Liver (tissue), 9 donors: ENCODE data around the gene PMIS2. TPM values are rescaled to one million over a fixed set of nuclear protein-coding genes. Genes with fewer than 3 reads are reported as not detected.

Source experiments
- DNase-seq: peaks from one replicate; pipeline ENCODE4 v3.0.0-alpha.2; 2017; ENCODE audit warnings: low spot score
- H3K27ac ChIP-seq, 2 donors: one replicate each; pipeline ENCODE4 v1.7.0; 2013; ENCODE audit warnings: inconsistent platforms in 2 of 2, low read length in 2 of 2, control low read depth in 1 of 2, low read depth in 1 of 2, mild to moderate bottlenecking in 1 of 2
- H3K27me3 ChIP-seq, 4 donors: one replicate each; pipeline versions ENCODE4 v1.6.1 to v1.7.0; 2013; ENCODE audit warnings: low read length in 3 of 4, inconsistent platforms in 1 of 4, mild to moderate bottlenecking in 1 of 4, moderate library complexity in 1 of 4; ENCODE audit not compliant: control insufficient read depth in 4 of 4, insufficient read depth in 4 of 4
- H3K36me3 ChIP-seq, 4 donors: one replicate each; pipeline versions ENCODE4 v1.6.1 to v1.7.0; 2013; ENCODE audit warnings: low read length in 3 of 4, mild to moderate bottlenecking in 3 of 4, low read depth in 1 of 4, moderate library complexity in 1 of 4; ENCODE audit not compliant: control insufficient read depth in 4 of 4, insufficient read depth in 3 of 4
- H3K4me1 ChIP-seq, 4 donors: one replicate each; pipeline versions ENCODE4 v1.6.1 to v1.7.0; 2013; ENCODE audit warnings: low read length in 3 of 4, mild to moderate bottlenecking in 3 of 4, moderate library complexity in 1 of 4; ENCODE audit not compliant: control insufficient read depth in 4 of 4, insufficient read depth in 4 of 4
- H3K4me3 ChIP-seq, 3 donors: one replicate each; pipeline versions ENCODE4 v1.6.1 to v1.7.0; 2013; ENCODE audit warnings: low read length in 3 of 3, control low read depth in 1 of 3, low read depth in 1 of 3, mild to moderate bottlenecking in 1 of 3
- H3K9ac ChIP-seq, 2 donors: one replicate each; pipeline ENCODE4 v1.7.0; 2013; ENCODE audit warnings: low read length in 2 of 2, mild to moderate bottlenecking in 2 of 2, moderate library complexity in 2 of 2, control low read depth in 1 of 2, low read depth in 1 of 2
- H3K9me3 ChIP-seq, 4 donors: one replicate each; pipeline versions ENCODE4 v1.6.1 to v1.7.0; 2013; ENCODE audit warnings: low read length in 3 of 4; ENCODE audit not compliant: control insufficient read depth in 4 of 4
- EGR1 ChIP-seq, 2 donors: IDR thresholded peaks; 2 replicates each; pipeline ENCODE4 v1.6.1; 2016 to 2018; ENCODE audit warnings: antibody characterized with exemption in 2 of 2, low read depth in 2 of 2
- FOXA1 ChIP-seq: IDR thresholded peaks from 2 replicates; pipeline ENCODE4 v1.6.1; 2016; ENCODE audit warnings: antibody characterized with exemption
- FOXA2 ChIP-seq: IDR thresholded peaks from 2 replicates; pipeline ENCODE4 v1.6.1; 2016; ENCODE audit warnings: antibody characterized with exemption
- GABPA ChIP-seq, 2 donors: IDR thresholded peaks in 1 of 2; conservative IDR thresholded peaks in 1 of 2; 2 replicates each; pipeline ENCODE4 v1.6.1; 2016; ENCODE audit warnings: antibody characterized with exemption in 2 of 2, mild to moderate bottlenecking in 1 of 2, moderate library complexity in 1 of 2
- HNF4A ChIP-seq, 2 donors: conservative IDR thresholded peaks; 2 replicates each; pipeline ENCODE4 v1.6.1; 2016; ENCODE audit warnings: antibody characterized with exemption in 2 of 2, mild to moderate bottlenecking in 2 of 2
- HNF4G ChIP-seq: IDR thresholded peaks from 2 replicates; pipeline ENCODE4 v1.6.1; 2016; ENCODE audit warnings: antibody characterized with exemption
- JUND ChIP-seq, 2 donors: IDR thresholded peaks; 2 replicates each; pipeline ENCODE4 v1.6.1; 2016; ENCODE audit warnings: antibody characterized with exemption in 2 of 2
- NR2F2 ChIP-seq: IDR thresholded peaks from 2 replicates; pipeline ENCODE4 v1.6.1; 2016; ENCODE audit warnings: antibody characterized with exemption
- RAD21 ChIP-seq, 2 donors: IDR thresholded peaks; 2 replicates each; pipeline ENCODE4 v1.6.1; 2016; ENCODE audit warnings: antibody characterized with exemption in 2 of 2, mild to moderate bottlenecking in 2 of 2
- REST ChIP-seq: IDR thresholded peaks from 2 replicates; pipeline ENCODE4 v1.6.1; 2016; ENCODE audit warnings: antibody characterized with exemption, mild to moderate bottlenecking
- RXRA ChIP-seq, 2 donors: IDR thresholded peaks; 2 replicates each; pipeline ENCODE4 v1.6.1; 2017 to 2018; ENCODE audit warnings: antibody characterized with exemption in 2 of 2, mild to moderate bottlenecking in 1 of 2
- SP1 ChIP-seq: IDR thresholded peaks from 2 replicates; pipeline ENCODE4 v1.6.1; 2018; ENCODE audit warnings: antibody characterized with exemption, mild to moderate bottlenecking
- TAF1 ChIP-seq: conservative IDR thresholded peaks from 2 replicates; pipeline ENCODE4 v1.6.1; 2016; ENCODE audit warnings: antibody characterized with exemption, mild to moderate bottlenecking
- YY1 ChIP-seq: IDR thresholded peaks from 2 replicates; pipeline ENCODE4 v1.6.1; 2016; ENCODE audit warnings: antibody characterized with exemption, mild to moderate bottlenecking
- WGBS: extraction: QIAGEN DNeasy Blood & Tissue Kit; methylation state at CpG from one replicate; pipeline ENCODE4 v1.1.7; 2013; 5-methylcytosine and 5-hydroxymethylcytosine counted together
- polyA plus RNA-seq, 2 donors: library from polyadenylated mRNA; stranded (reverse) in 1 of 2; unstranded in 1 of 2; fragments of 200-250 nt in 1 of 2; fragments of >200 nt in 1 of 2; fragmentation: Nextera tagmentation in 1 of 2; extraction: Ambion mirVana in 1 of 2; gene quantifications; one replicate each; pipeline versions ENCODE4 v1.2.1 to v1.2.3, GENCODE V29; 2013 to 2015
- total RNA-seq, 2 donors: library from RNA; depleted of rRNA; stranded (reverse); fragments of >200 nt; gene quantifications; one replicate each; pipeline ENCODE4 v1.2.3, GENCODE V29; 2014
- TF ChIP-seq, protein P1 (sequence below): IDR thresholded peaks from 2 replicates; pipeline ENCODE4 v1.6.1; 2016; ENCODE audit warnings: antibody characterized with exemption
- TF ChIP-seq, protein P2 (sequence below): IDR thresholded peaks from 2 replicates; pipeline ENCODE4 v1.6.1; 2016; ENCODE audit warnings: antibody characterized with exemption
- TF ChIP-seq, protein P3 (sequence below): fragments of 150-350 bp; IDR thresholded peaks from 2 replicates; pipeline ENCODE4 v1.5.1; 2017; ENCODE audit warnings: improper control_type of control experiment, low read depth, low read length; ENCODE audit not compliant: missing input control
- TF ChIP-seq, protein P4 (sequence below): IDR thresholded peaks from 2 replicates; pipeline ENCODE4 v1.6.1; 2016; ENCODE audit warnings: antibody characterized with exemption
- donor health status: healthy.
- donor health status: healthy.
- donor health status: healthy.
- donor health status: healthy.
- donor health status: healthy.

The PMIS2 gene
- total and polyA plus RNA-seq, 4 donors = not detected

DNA sequence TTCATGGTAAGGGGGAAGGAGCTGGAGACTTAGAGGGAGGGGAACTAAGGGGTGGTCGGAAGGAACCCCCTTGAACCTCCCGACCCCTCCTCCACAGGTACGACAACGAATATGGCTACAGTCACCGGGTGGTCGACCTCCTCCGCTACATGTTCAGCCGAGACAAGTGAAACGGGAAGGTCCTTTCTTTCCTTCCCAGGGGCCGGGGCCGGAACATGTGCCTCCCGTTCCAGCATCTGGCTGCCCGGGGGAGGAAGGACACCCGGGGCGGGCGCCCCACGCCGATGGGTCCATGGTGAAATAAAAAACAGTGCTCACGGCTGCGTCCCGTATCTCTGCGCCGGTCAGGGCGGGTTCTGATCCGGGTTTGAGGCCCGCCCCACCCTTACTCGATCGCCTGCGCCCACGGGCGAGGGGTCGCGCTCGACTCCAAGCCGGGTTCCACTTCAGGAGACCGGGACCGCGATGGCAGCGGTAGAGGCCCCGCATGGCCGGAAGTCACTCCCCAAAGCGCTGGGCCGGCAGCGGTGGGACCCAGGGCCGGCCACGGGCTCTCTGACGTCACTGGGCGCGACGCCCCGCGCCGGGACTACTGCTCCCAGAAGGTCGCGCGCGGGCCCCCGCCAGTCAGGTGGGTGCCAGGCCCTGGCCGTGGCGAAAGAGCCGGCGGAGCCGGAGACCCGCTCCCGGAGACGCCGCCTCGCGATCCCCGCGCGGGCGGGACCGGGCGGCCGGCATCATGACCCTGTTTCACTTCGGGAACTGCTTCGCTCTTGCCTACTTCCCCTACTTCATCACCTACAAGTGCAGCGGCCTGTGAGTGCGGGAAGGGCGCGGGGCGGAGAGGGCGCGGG, 40.7 kb upstream of the PMIS2 start, which contains the start of gene TMEM147:
Gene TMEM147 (plus strand): TSS at position 626 of the 854 bp plus-strand sequence. CDS start 114 bp downstream, at position 740.
- TF ChIP-seq EGR1 (IDR thresholded peaks at IDR 0.05; ENCODE audit: low read depth in 2 of 2) = no peak
- peak in 1 of 2 donors; percentile 85 for TF ChIP-seq GABPA (IDR thresholded peaks at IDR 0.05 in 1 of 2, conservative IDR thresholded peaks at IDR 0.05 in 1 of 2)
- no peak for TF ChIP-seq JUND (IDR thresholded peaks at IDR 0.05)
- TF ChIP-seq SP1 = peak; percentile 13
- peak in 1 of 2 donors; percentile 5 for TF ChIP-seq RAD21 (IDR thresholded peaks at IDR 0.05)
- peak; percentile 77 for TF ChIP-seq YY1
- peaks cover 0 to 20% (median 14%) of the 10 kb centered on the region in 4 donors for H3K4me1 ChIP-seq
- H3K4me3 ChIP-seq = peak within 1 kb of the TSS; percentile 83 to 88 (median 85)
- H3K36me3 ChIP-seq = no peaks in the 10 kb centered on the region
- under 1% methylated on average over 85 of the region's 85 CpGs for WGBS
- no peaks in the 10 kb centered on the region for H3K9me3 ChIP-seq
- H3K9ac ChIP-seq = peak within 1 kb of the TSS; percentile 76 to 90
- H3K27me3 ChIP-seq = no peaks in the 10 kb centered on the region
- peak within 1 kb of the TSS; percentile 69 to 70 for H3K27ac ChIP-seq
- peak; percentile 86 for DNase-seq

GRCh38 chr19:35545855-35546381, 40.1 kb upstream of the PMIS2 start:
- TF ChIP-seq SP1 (no peak), RXRA (IDR thresholded peaks at IDR 0.05) (no peak), FOXA2 (no peak), HNF4A (conservative IDR thresholded peaks at IDR 0.05) (no peak), YY1 (no peak), RAD21 (IDR thresholded peaks at IDR 0.05) (no peak), REST (no peak), JUND (IDR thresholded peaks at IDR 0.05) (no peak), HNF4G (no peak), GABPA (IDR thresholded peaks at IDR 0.05 in 1 of 2, conservative IDR thresholded peaks at IDR 0.05 in 1 of 2) (no peak), TAF1 (no peak), FOXA1 (no peak), EGR1 (IDR thresholded peaks at IDR 0.05; ENCODE audit: low read depth in 2 of 2) (no peak), NR2F2 (no peak)
- TF ChIP-seq, protein P1, sequence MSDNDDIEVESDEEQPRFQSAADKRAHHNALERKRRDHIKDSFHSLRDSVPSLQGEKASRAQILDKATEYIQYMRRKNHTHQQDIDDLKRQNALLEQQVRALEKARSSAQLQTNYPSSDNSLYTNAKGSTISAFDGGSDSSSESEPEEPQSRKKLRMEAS = no peak
- TF ChIP-seq, protein P2, sequence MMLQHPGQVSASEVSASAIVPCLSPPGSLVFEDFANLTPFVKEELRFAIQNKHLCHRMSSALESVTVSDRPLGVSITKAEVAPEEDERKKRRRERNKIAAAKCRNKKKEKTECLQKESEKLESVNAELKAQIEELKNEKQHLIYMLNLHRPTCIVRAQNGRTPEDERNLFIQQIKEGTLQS = no peak
- TF ChIP-seq, protein P3, sequence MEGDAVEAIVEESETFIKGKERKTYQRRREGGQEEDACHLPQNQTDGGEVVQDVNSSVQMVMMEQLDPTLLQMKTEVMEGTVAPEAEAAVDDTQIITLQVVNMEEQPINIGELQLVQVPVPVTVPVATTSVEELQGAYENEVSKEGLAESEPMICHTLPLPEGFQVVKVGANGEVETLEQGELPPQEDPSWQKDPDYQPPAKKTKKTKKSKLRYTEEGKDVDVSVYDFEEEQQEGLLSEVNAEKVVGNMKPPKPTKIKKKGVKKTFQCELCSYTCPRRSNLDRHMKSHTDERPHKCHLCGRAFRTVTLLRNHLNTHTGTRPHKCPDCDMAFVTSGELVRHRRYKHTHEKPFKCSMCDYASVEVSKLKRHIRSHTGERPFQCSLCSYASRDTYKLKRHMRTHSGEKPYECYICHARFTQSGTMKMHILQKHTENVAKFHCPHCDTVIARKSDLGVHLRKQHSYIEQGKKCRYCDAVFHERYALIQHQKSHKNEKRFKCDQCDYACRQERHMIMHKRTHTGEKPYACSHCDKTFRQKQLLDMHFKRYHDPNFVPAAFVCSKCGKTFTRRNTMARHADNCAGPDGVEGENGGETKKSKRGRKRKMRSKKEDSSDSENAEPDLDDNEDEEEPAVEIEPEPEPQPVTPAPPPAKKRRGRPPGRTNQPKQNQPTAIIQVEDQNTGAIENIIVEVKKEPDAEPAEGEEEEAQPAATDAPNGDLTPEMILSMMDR = no peak
- TF ChIP-seq, protein P4, sequence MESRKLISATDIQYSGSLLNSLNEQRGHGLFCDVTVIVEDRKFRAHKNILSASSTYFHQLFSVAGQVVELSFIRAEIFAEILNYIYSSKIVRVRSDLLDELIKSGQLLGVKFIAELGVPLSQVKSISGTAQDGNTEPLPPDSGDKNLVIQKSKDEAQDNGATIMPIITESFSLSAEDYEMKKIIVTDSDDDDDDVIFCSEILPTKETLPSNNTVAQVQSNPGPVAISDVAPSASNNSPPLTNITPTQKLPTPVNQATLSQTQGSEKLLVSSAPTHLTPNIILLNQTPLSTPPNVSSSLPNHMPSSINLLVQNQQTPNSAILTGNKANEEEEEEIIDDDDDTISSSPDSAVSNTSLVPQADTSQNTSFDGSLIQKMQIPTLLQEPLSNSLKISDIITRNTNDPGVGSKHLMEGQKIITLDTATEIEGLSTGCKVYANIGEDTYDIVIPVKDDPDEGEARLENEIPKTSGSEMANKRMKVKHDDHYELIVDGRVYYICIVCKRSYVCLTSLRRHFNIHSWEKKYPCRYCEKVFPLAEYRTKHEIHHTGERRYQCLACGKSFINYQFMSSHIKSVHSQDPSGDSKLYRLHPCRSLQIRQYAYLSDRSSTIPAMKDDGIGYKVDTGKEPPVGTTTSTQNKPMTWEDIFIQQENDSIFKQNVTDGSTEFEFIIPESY = no peak
- Histone ChIP-seq H3K9me3 (no peaks in the 10 kb centered on the region), H3K36me3 (no peaks in the 10 kb centered on the region), H3K4me3 (peak overlapping the region; percentile 83 to 88 (median 85)), H3K27ac (peak overlapping the region; percentile 29 to 69), H3K9ac (peak overlapping the region; percentile 55 to 76), H3K27me3 (no peaks in the 10 kb centered on the region), H3K4me1 (peaks cover 0 to 20% (median 14%) of the 10 kb centered on the region in 4 donors)
- WGBS = 6% methylated on average over 27 of the region's 27 CpGs
- peak; percentile 53 for DNase-seq
